LNCaP clone FGC (cell line): ENCODE data around the gene GRB10.

Source experiments
- DNase-seq: peaks from one replicate; pipeline ENCODE4 v3.0.0-alpha.2; 2011; ENCODE audit warnings: low read depth
- H3K4me3 ChIP-seq: 2 replicates; pipeline ENCODE4 v1.5.1; 2011; ENCODE audit warnings: mild to moderate bottlenecking, low read depth, low read length, control low read depth
- CTCF ChIP-seq: IDR thresholded peaks from 2 replicates; pipeline ENCODE4 v1.5.1; 2012; ENCODE audit warnings: mild to moderate bottlenecking; ENCODE audit not compliant: control insufficient read depth, insufficient read depth; ENCODE audit errors: extremely low read depth

Gene GRB10

DNA sequence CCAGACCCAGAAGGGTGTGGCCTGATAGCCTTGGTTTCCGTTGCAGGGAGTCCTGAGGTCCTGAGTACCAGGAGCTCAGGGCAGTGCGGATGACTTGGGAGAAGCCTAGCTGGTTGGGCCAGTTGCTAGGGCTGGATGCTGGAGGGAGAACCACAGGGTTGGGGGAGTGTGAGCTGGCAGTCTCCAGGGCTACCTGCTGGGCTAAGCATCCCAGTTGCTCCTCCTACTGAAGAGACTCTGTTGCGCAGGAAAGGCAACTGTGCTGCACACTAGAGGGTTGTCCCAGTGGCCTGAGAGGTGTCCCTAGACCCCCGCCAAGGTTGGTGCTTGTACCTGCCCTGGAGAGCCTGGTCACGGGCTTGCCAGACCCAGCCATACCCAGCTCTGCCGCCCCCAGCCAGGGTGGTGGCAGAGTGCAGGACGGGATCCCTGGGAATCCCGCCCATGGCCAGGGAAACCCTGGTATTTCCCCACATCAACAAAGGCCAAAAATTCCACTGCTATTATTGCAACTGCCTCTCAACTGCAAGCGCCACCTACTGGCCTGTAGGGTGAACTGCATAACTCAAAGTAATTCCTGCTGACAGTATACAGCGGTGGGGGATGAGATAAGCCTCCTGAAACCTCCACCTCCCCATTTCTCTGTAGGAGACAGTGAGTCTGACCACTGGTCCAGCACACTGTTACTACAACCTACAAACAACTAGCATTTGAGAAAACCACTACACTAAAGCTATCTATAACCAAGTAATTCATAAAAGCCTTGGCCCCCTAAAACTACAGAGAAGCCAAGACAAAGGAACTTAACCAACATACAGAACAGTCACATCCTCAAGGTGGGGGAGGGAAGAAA is 149.9 kb downstream of the GRB10 start:
- TF ChIP-seq CTCF = peak; percentile 62
- no peak overlapping the region for H3K4me3 ChIP-seq
- DNase-seq = peak; percentile 13

GRCh38 chr7:50631639-50632038 is 151.1 kb downstream of the GRB10 start:
- no peak for DNase-seq
- TF ChIP-seq CTCF = no peak
- H3K4me3 ChIP-seq = no peak overlapping the region

DNA sequence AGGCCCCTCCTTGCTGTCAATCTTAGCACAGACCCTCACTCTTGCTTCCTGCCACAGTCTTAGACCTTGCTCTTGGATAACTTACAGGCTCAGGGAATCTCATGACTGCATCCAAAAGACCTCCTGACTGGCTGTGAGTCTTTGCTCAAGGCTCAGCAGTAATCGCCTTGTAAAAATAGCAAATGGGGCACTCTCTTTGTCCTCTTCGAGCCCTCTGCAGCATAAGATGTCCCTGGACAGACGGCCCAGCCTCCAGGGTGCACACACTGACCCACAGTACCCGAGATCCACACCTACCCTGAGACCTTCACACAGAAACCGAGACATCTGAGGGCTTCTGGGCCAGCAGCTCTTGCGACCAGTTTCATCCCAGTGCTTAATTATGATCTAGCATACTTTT is 151.6 kb downstream of the GRB10 start:
- no peak for TF ChIP-seq CTCF
- H3K4me3 ChIP-seq = no peak overlapping the region
- DNase-seq = no peak

GRCh38 chr7:50629238-50629901 is 153.3 kb downstream of the GRB10 start:
- no peak overlapping the region for H3K4me3 ChIP-seq
- no peak for TF ChIP-seq CTCF
- no peak for DNase-seq

DNA sequence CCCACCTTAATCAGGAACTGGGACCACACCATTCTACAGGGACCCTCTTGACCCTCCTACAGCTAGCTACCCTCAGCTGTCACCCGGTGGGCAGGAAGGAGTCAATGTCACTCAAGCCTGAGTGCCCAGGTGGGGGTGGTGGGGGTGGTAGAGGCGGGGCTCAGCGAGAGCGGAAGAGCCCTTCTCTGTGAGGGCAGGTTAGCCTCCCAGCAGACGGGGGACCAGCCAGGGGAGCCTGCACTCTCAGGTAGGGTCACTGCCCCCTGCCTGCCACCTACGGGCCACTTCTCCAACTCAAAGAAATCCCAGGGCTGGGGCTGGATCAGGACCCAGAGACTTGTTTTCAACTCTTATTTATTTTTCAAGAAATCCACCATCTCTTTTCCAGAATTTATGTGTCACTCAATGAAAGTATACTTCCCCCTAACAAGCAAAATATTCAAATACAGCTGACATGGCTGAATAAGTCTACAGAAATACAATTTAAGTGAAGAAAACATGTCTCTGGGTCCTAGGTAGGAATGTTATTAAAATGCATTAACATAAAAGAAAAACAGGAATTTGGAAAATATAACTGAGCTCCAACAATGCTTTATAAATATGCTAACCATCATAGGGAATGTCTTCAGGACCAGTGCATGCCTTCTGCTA is 154.1 kb downstream of the GRB10 start:
- DNase-seq = no peak
- TF ChIP-seq CTCF = no peak
- H3K4me3 ChIP-seq = no peak overlapping the region

DNA sequence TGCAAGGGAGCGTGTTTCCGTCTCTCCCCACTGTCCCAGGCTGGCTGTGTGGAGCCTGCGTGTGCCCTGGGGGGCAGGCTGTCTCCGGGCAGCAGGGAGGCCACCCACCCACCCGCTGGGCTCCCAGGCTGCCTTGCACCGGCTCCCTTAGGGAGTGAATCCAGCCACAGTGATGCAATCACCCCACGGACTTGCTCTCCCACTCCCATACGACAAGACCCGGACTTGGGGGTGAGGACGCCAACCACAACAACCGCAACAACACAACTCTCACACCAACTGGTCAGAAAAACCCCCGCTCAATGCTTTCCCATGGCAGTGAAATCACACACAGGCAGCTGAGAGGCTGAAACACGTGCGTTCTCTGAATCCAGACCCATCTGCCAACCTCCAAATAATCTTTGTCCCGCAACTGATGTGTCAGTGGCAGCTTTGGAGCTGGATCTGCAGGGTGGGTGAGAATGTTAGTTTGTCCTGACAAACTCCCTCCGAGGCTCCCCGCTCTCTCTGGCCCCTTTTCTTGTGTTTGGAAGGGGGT is 154.8 kb downstream of the GRB10 start:
- DNase-seq = no peak
- H3K4me3 ChIP-seq = no peak overlapping the region
- no peak for TF ChIP-seq CTCF
